ENCODE data around the gene VSIG10L2. TPM values are rescaled to one million over a fixed set of nuclear protein-coding genes. Genes with fewer than 3 reads are reported as not detected.

Gene VSIG10L2
- total RNA-seq, 1 experiment from 2014 or later, result not detected

- no peak overlapping the region for H4K8ac ChIP-seq (replicated peaks; ENCODE audit: insufficient read length, low read depth, low read length)
- no peaks in the 10 kb centered on the region for H3K27me3 Mint-ChIP-seq (ENCODE audit: low read depth)
- no peaks in the 10 kb centered on the region for H3K79me1 ChIP-seq (ENCODE audit: insufficient read depth, low read depth, low read length, poor library complexity, severe bottlenecking)
- no peak overlapping the region for H2AK5ac ChIP-seq (ENCODE audit: insufficient read length, low read length)
- no peak overlapping the region for H4K5ac ChIP-seq (ENCODE audit: insufficient read length, low read depth, low read length)
- H3K4me1 Mint-ChIP-seq, result peaks cover 19% of the 10 kb centered on the region in 2 experiments
- DNase-seq, result no peak
- H2BK5ac ChIP-seq (ENCODE audit: insufficient read length, low read length), result no peak overlapping the region
- H2AFZ ChIP-seq (ENCODE audit: low read length), result no peak overlapping the region
- H3K9ac ChIP-seq (ENCODE audit: extremely low read depth, insufficient read length, low read length), result no peak overlapping the region
- H3K23me2 ChIP-seq (ENCODE audit: insufficient read length, low read depth, low read length, poor library complexity, severe bottlenecking), result no peaks in the 10 kb centered on the region
- no peak overlapping the region for H3K4me2 ChIP-seq (ENCODE audit: insufficient read depth, insufficient read length, low read length)
- H3K27me3 ChIP-seq (ENCODE audit: insufficient read depth, low read length), result no peaks in the 10 kb centered on the region
- no peak overlapping the region for H3K18ac ChIP-seq (ENCODE audit: insufficient read length, low read depth, low read length)
- H3K23ac ChIP-seq (ENCODE audit: insufficient read length, low read depth, low read length), result no peak overlapping the region
- H3K14ac ChIP-seq (ENCODE audit: insufficient read depth, low read length), result no peak overlapping the region
- H4K91ac ChIP-seq (ENCODE audit: insufficient read length, low read depth, low read length), result no peak overlapping the region
- no peak overlapping the region for H2BK12ac ChIP-seq (ENCODE audit: insufficient read length, low read depth, low read length)
- no peaks in the 10 kb centered on the region for H3K9me3 ChIP-seq (ENCODE audit: control insufficient read depth, low read depth, low read length)
- no peak overlapping the region for H3T11ph ChIP-seq (ENCODE audit: low read length)
- no peak overlapping the region for H3K27ac Mint-ChIP-seq
- TF ChIP-seq CTCF (conservative IDR thresholded peaks at IDR 0.05), result no peak
- H2BK15ac ChIP-seq (ENCODE audit: low read depth, low read length), result no peak overlapping the region
- H3K9me3 Mint-ChIP-seq, result no peaks in the 10 kb centered on the region
- no peak overlapping the region for H2BK120ac ChIP-seq (ENCODE audit: low read depth, low read length, poor library complexity, severe bottlenecking)
- H3K56ac ChIP-seq (ENCODE audit: insufficient read length, low read depth, low read length), result no peak overlapping the region
- H3K4ac ChIP-seq (ENCODE audit: low read depth, low read length), result no peak overlapping the region
- no peaks in the 10 kb centered on the region for H3K79me2 ChIP-seq (ENCODE audit: insufficient read depth, low read length)
- H3K27ac ChIP-seq (ENCODE audit: insufficient read length, low read depth, low read length), result no peak overlapping the region
- H3K4me1 ChIP-seq (ENCODE audit: insufficient read depth, low read length), result peaks cover 3% of the 10 kb centered on the region; the same call in 1 of the 2 replicates
- no peak overlapping the region for H2BK20ac ChIP-seq (ENCODE audit: low read depth, low read length, poor library complexity, severe bottlenecking)
- H3K4me3 Mint-ChIP-seq, result no peak overlapping the region
- no peaks in the 10 kb centered on the region; a peak in 1 of 7 replicates for H3K36me3 Mint-ChIP-seq (ENCODE audit: insufficient read depth in 1 of 3, low read depth in 3 of 3)
- no CpG with 5 or more reads among the region's 4 CpGs for WGBS (ENCODE audit: extremely low coverage, insufficient read length, low lambda C conversion rate)
- H4K20me1 ChIP-seq (ENCODE audit: control insufficient read depth, insufficient read depth, insufficient read length), result no peaks in the 10 kb centered on the region
Measured at GRCh38 chr11:125940145-125940544, 5.7 kb upstream of the VSIG10L2 start.

Data from H9 (cell line).